ENCODE data around the gene SMYD3. TPM values are rescaled to one million over a fixed set of nuclear protein-coding genes. Genes with fewer than 3 reads are reported as not detected.

SMYD3 gene
- total RNA-seq, 4 donors from 2014 or later = 8.4 to 25.7 (median 14.4) TPM

DNA sequence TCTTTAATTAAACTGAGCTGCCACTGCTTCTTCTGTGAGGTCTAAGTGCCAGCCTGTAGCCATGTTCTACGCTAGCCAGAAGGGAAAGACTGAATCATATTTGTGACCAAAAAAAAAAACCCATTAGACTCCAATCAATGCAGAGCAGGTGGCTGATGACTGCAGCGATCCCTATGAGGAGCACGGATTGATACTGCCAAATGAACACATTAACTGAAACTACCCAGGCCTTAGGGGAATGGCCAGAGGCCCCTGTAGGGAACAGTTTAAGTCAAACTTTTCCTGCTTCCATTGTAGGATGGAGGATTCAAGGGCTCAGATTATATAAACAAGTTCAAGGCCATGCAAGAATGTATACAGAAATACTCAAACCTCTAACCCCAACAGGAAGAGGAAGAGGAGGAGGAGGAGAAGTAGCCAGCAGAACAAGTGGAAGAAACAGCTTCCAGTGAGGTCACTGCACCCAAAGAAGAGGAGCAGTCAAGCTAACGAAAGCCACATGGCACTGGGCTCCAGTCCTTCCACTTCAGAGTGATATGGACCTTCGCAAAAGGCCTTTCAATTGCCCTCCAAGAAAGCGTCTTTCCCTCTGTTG lies 328.3 kb downstream of the SMYD3 start:
- 90 to 93% methylated on average over 6 of the region's 6 CpGs for WGBS, 2 donors
- DNase-seq (ENCODE audit: low spot score in 2 of 2) = no peak
- intact Hi-C loops (cut with DNase I; ENCODE audit: low total_unique reads) = no loop called here
- TF ChIP-seq, protein P1, sequence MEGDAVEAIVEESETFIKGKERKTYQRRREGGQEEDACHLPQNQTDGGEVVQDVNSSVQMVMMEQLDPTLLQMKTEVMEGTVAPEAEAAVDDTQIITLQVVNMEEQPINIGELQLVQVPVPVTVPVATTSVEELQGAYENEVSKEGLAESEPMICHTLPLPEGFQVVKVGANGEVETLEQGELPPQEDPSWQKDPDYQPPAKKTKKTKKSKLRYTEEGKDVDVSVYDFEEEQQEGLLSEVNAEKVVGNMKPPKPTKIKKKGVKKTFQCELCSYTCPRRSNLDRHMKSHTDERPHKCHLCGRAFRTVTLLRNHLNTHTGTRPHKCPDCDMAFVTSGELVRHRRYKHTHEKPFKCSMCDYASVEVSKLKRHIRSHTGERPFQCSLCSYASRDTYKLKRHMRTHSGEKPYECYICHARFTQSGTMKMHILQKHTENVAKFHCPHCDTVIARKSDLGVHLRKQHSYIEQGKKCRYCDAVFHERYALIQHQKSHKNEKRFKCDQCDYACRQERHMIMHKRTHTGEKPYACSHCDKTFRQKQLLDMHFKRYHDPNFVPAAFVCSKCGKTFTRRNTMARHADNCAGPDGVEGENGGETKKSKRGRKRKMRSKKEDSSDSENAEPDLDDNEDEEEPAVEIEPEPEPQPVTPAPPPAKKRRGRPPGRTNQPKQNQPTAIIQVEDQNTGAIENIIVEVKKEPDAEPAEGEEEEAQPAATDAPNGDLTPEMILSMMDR (IDR thresholded peaks at IDR 0.05) = no peak
- TF ChIP-seq POLR2A (IDR thresholded peaks at IDR 0.05) = no peak
- H3K4me3 ChIP-seq (ENCODE audit: low read depth, poor library complexity, severe bottlenecking) = no peak overlapping the region

DNA sequence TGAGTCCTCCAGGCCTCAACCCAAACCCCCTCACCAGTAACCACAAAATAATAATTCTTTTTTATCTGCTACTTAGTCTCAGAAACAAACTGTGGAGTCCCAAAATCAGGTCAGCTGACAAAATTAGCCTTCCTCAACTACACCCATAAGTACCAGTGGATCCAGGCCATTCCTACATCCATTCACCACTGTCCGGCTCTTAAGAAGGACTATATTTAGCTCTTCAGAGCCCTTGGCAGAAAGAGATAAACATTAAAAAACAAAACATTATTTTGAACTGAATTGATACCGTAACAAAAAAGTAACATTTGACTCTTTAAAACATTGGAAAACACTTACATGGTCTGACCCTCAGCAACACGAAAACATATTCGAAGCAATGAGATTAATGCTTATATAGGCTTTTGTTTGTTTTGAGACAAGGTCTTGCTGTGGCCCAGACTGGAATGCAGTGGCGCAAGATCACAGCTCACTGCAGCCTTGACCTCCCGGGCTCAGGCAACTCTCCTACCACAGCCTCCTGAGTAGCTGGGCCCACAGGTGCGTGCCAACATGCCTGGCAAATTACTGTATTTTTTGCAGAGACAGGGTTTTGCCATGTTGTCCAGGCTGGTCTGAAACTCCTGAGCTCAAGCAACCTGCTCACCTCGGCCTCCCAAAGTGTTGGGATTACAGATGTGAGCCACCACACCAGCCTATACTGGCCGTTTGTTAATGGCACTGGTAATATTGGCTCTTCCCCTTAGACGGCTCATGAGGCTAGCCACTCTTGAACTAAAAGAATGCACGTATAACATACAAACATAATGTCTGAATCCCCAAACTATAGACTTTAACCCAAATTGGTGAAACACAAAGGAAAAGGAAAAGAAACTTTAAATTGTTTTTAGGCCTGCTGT lies 330.7 kb downstream of the SMYD3 start:
- WGBS, 2 donors = 89 to 94% methylated on average over 11 of the region's 11 CpGs
- DNase-seq (ENCODE audit: low spot score in 2 of 2) = no peak
- no peak overlapping the region for H3K4me3 ChIP-seq (ENCODE audit: low read depth, poor library complexity, severe bottlenecking)
- TF ChIP-seq POLR2A (IDR thresholded peaks at IDR 0.05) = no peak
- TF ChIP-seq, protein P1 (IDR thresholded peaks at IDR 0.05) = peak in 1 of 3 donors; percentile 71
- intact Hi-C loops (cut with DNase I; ENCODE audit: low total_unique reads) = no loop called here

DNA sequence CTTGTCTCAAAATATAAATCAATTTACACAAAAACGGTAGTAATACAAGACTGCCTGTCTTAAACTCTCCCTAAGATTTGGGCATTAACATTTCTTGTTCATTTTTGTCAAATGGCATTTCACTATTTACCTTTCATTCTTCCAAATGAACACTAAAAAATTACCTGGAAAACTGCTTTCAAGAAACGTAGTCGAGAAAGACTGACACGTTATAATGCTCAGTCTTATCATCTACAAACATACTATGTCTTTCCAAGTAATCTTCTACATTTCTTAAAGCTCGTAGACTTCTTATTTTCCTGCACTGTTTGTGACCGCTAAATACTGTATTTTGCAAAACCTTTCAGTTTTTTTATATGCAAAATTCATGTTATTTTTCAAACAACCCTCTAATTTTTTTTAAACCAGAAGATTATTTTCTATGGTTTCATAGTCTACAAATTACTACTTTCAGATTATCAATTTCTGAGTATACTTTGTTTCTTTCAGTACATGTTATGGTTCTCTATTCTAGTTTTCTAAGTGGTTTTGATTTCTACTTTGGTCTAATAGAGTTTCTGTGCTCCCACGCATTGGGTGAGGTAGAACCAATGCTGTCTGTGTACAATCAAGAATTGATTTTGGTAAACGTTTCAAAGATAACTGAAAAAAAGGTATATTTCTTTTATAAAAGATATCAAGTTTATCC lies 336.4 kb downstream of the SMYD3 start:
- no peak for TF ChIP-seq POLR2A (IDR thresholded peaks at IDR 0.05)
- no peak for DNase-seq (ENCODE audit: low spot score in 2 of 2)
- 91 to 93% methylated on average over 8 of the region's 8 CpGs for WGBS, 2 donors
- intact Hi-C loops (cut with DNase I; ENCODE audit: low total_unique reads) = no loop called here
- H3K4me3 ChIP-seq (ENCODE audit: low read depth, poor library complexity, severe bottlenecking) = no peak overlapping the region

DNA sequence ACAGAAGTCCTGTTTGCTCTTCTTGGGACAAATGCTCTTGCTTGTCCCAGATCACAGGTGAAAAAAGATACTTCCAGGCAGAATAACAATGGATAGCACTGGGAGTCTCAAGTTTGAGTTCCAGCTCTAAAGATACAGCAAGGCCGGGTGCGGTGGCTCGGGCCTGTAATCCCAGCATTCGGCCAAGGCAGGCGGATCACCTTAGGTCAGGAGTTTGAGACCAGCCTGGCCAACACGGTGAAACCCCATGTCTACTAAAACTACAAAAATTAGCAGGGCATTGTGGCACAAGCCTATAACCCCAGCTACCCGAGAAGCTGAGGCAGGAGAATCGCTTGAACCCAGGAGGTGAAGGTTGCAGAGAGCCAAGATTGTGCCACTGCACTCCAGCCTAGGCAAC lies 337.6 kb downstream of the SMYD3 start:
- no peak for DNase-seq (ENCODE audit: low spot score in 2 of 2)
- H3K4me3 ChIP-seq (ENCODE audit: low read depth, poor library complexity, severe bottlenecking) = no peak overlapping the region
- no peak for TF ChIP-seq POLR2A (IDR thresholded peaks at IDR 0.05)
- TF ChIP-seq, protein P1 (IDR thresholded peaks at IDR 0.05) = no peak
- WGBS, 2 donors = 93 to 95% methylated on average over 8 of the region's 8 CpGs
- intact Hi-C loops (cut with DNase I; ENCODE audit: low total_unique reads) = no loop called here

DNA sequence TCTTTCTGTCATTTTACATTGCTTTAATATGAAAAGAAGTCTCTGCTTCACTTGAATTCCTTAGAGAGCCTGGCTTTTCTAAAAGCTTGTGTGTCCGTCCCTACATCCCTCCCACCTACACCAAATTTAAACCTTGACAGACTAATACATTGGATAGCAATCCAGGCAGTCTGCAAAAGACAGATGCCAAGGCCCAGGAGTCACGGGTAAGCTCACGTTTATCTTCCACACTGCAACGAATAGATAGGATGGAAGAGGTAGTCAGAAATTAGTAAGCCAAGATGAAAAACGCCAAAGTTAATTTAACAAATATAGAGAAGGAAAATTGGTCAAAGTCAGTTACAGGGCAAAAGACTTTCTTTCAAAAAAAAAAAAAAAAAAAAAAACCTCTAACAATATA lies 338.1 kb downstream of the SMYD3 start:
- no peak for DNase-seq (ENCODE audit: low spot score in 2 of 2)
- H3K4me3 ChIP-seq (ENCODE audit: low read depth, poor library complexity, severe bottlenecking) = no peak overlapping the region
- intact Hi-C loops (cut with DNase I; ENCODE audit: low total_unique reads) = no loop called here
- TF ChIP-seq, protein P1 (IDR thresholded peaks at IDR 0.05) = no peak
- no peak for TF ChIP-seq POLR2A (IDR thresholded peaks at IDR 0.05)
- WGBS, 2 donors = 84 to 88% methylated on average over 5 of the region's 5 CpGs

DNA sequence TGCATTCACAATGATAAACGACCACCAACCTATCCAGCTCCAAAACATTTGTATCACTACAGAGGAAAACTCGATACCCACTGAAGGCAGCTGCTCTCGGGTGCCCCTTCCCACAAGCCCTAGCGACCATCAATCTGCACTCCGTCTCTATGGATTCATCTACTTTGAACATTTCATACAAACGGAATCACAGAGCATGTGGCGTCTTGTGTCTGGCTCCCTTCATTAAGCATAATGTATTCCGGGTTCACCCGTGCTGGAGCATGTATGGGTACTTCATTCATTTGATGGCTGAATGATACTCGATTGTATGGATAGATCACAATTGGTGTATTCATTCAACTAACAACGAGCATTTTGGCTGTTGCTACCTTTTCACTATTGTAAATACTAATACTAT lies 340.2 kb downstream of the SMYD3 start:
- no peak for DNase-seq (ENCODE audit: low spot score in 2 of 2)
- TF ChIP-seq, protein P1 (IDR thresholded peaks at IDR 0.05) = no peak
- TF ChIP-seq POLR2A (IDR thresholded peaks at IDR 0.05) = no peak
- WGBS, 2 donors = 54 to 71% methylated on average over 11 of the region's 11 CpGs
- no peak overlapping the region for H3K4me3 ChIP-seq (ENCODE audit: low read depth, poor library complexity, severe bottlenecking)
- intact Hi-C loops (cut with DNase I; ENCODE audit: low total_unique reads) = no loop called here
